ENCODE data around the gene KIRREL3.

Gene KIRREL3

GRCh38 chr11:126863294-126863997, 137.1 kb downstream of the KIRREL3 start:
- no peak for DNase-seq

- no peak for DNase-seq
Measured at GRCh38 chr11:126862664-126863243, 137.8 kb downstream of the KIRREL3 start.

GRCh38 chr11:126861796-126862459, 138.6 kb downstream of the KIRREL3 start:
- DNase-seq: no peak

GRCh38 chr11:126857860-126858808, 142.4 kb downstream of the KIRREL3 start:
- peak in 1 of 2 experiments; percentile 26 for DNase-seq

GRCh38 chr11:126855536-126855935, 145.0 kb downstream of the KIRREL3 start:
- DNase-seq: no peak

GRCh38 chr11:126853732-126854131, 146.8 kb downstream of the KIRREL3 start:
- DNase-seq: no peak

- no peak for DNase-seq
Measured at GRCh38 chr11:126844789-126845188, 155.8 kb downstream of the KIRREL3 start.

- DNase-seq: no peak
Measured at GRCh38 chr11:126843096-126843495, 157.5 kb downstream of the KIRREL3 start.

- no peak for DNase-seq
Measured at GRCh38 chr11:126841999-126842398, 158.6 kb downstream of the KIRREL3 start.

- DNase-seq: no peak
Measured at GRCh38 chr11:126840975-126841374, 159.6 kb downstream of the KIRREL3 start.

GRCh38 chr11:126840201-126840886, 160.2 kb downstream of the KIRREL3 start:
- no peak for DNase-seq

- no peak for DNase-seq
Measured at GRCh38 chr11:126839496-126839895, 161.1 kb downstream of the KIRREL3 start.

GRCh38 chr11:126838779-126839178, 161.8 kb downstream of the KIRREL3 start:
- DNase-seq: no peak

- no peak for DNase-seq
Measured at GRCh38 chr11:126837581-126837980, 163.0 kb downstream of the KIRREL3 start.

GRCh38 chr11:126834573-126834972, 166.0 kb downstream of the KIRREL3 start:
- DNase-seq: no peak

GRCh38 chr11:126834149-126834548, 166.4 kb downstream of the KIRREL3 start:
- DNase-seq: no peak

GRCh38 chr11:126833065-126833464, 167.5 kb downstream of the KIRREL3 start:
- DNase-seq: no peak

- no peak for DNase-seq
Measured at GRCh38 chr11:126832387-126832786, 168.2 kb downstream of the KIRREL3 start.

GRCh38 chr11:126830216-126830806, 170.3 kb downstream of the KIRREL3 start:
- no peak for DNase-seq

GRCh38 chr11:126829716-126830115, 170.9 kb downstream of the KIRREL3 start:
- DNase-seq: no peak

GRCh38 chr11:126824035-126824607, 176.4 kb downstream of the KIRREL3 start:
- no peak for DNase-seq

- no peak for DNase-seq
Measured at GRCh38 chr11:126823274-126823673, 177.3 kb downstream of the KIRREL3 start.

All from NCI-H1930 (cell line).